Adrenal gland (tissue), 5 donors: ENCODE results near the gene PTPN7.

ENCODE experiments used
- CTCF ChIP-seq, 6 experiments: fragments of 450-650 bp in 4 of 6; fragments of 200-600 bp in 2 of 6; sonication (generic) in 1 of 6; IDR thresholded peaks; 1 replicate in 5 of 6; 2 replicates in 1 of 6; pipeline versions ENCODE4 v1.5.1 to v1.8.0; 2016 to 2021; ENCODE audit warnings: antibody characterized with exemption in 6 of 6, mild to moderate bottlenecking in 2 of 6, moderate library complexity in 1 of 6
- POLR2A ChIP-seq, 2 donors: fragments of 450-650 bp; IDR thresholded peaks; one replicate each; pipeline ENCODE4 v1.6.1; 2017; ENCODE audit warnings: antibody characterized with exemption in 2 of 2, mild to moderate bottlenecking in 2 of 2, moderate library complexity in 1 of 2
- donor health status: DM: no; HTN: no; CAD: no.

DNA sequence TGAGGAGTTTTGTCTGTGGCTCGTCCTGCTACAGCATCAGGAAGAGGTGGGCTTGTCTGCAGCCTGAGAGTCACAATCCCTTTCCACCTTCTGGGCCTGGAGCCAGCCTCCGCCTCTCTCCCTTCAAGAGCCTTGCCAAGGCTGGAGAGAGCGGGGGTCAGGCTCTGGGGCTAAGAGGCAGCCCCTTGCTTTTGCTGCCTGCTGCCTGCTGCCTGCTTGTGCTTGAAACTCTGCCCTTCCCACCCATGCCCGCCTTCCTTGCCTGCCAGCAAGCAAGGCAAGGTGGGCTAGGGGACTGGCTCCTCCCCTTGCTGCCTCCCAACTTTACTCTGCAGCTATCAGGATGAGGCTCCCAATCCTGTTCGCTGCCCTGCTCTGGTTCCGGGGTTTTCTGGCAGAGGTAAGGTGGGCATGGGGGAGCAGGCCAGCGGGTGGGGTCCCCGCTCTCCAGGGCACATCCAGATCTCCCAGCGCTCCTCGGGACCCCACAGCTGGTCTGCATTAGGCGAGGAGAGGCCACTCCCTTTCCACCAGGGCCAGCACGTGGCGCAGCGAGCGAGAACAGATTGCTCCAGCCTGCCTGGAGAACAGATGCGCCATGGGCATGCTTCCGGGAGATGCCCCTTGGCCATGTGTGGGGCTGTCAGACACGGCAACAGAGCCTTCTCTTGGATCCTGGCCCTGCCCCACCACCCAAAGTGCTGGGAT lies 7.5 kb upstream of the PTPN7 start:
- TF ChIP-seq CTCF (IDR thresholded peaks at IDR 0.05) (no peak), POLR2A (IDR thresholded peaks at IDR 0.05) (no peak)
